HG03045 (cell line): ENCODE results near the gene USP30.

Experiments
- ATAC-seq: cut with Tn5 transposase; IDR thresholded peaks from one replicate; pipeline ENCODE4 v1.9.1; 2021; ENCODE audit warnings: mild to moderate bottlenecking, moderate library complexity; ENCODE audit not compliant: unreplicated experiment

Gene USP30

GRCh38 chr12:109093022-109093918 lies 40.9 kb downstream of the USP30 start, which contains the start of gene ALKBH2:
ALKBH2 (minus strand) TSS chr12:109093472; CDS start chr12:109092786, 686 bp downstream.
- peak; percentile 69 for ATAC-seq

DNA sequence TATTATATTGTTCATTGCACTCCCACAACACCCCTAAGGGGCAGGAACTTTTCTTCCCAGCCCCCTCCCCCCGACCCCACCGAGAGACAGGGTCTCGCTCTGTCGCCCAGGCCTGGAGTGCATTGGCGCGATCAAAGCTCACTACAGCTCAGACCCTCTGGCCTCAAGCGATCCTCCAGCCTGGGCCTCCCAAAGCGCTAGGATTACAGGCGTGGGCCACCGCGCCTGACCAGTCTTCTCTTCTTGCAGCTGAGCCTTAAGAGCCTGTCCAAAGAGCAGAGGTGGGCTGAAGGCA lies 44.7 kb downstream of the USP30 start:
- no peak for ATAC-seq

DNA sequence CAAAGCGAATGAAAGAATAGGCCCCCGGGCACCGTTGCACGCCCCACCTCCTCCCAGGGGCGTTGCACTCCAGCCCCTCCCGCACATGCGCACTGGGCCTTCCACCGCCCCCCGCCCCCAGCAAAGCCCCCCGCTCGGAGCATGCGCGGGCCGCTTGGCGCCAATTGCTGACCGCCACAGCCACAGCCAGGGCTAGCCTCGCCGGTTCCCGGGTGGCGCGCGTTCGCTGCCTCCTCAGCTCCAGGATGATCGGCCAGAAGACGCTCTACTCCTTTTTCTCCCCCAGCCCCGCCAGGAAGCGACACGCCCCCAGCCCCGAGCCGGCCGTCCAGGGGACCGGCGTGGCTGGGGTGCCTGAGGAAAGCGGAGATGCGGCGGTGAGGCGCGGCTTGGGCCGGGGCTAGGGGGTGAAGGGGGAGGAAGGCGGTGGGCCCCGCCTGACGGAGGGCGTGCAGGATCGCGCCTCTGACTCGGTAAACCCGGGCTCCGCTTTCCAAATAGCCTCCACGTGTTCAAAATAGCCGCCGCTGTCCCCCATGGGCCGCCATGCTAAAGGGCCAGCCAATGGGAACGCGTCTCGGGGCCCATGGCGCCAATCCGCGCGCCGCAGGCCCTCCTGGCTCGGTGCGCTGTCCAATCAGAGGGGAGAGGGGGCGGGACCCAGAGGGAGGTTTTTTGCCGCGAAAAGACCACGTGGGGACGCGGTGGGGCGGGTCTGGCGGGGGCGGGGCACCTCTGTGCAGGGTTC lies 45.2 kb downstream of the USP30 start, which contains the start of gene UNG:
UNG (plus strand) TSS at position 163 of the 748 bp plus-strand sequence; CDS start at position 246, 83 bp downstream.
- ATAC-seq, result peak; percentile 92

DNA sequence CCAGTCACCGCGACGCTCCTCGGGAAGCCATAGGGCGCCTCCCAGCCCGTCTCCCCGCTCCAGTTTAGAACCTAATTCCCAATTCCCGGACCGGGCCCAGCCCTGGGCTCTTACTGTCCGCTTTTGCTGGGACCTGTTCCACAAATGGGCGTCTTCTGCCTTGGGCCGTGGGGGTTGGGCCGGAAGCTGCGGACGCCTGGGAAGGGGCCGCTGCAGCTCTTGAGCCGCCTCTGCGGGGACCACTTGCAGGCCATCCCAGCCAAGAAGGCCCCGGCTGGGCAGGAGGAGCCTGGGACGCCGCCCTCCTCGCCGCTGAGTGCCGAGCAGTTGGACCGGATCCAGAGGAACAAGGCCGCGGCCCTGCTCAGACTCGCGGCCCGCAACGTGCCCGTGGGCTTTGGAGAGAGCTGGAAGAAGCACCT lies 45.8 kb downstream of the USP30 start:
- peak; percentile 30 for ATAC-seq

GRCh38 chr12:109098651-109099050 lies 46.3 kb downstream of the USP30 start:
- no peak for ATAC-seq

- ATAC-seq, result no peak
Observed at GRCh38 chr12:109099431-109100020, 47.1 kb downstream of the USP30 start.

DNA sequence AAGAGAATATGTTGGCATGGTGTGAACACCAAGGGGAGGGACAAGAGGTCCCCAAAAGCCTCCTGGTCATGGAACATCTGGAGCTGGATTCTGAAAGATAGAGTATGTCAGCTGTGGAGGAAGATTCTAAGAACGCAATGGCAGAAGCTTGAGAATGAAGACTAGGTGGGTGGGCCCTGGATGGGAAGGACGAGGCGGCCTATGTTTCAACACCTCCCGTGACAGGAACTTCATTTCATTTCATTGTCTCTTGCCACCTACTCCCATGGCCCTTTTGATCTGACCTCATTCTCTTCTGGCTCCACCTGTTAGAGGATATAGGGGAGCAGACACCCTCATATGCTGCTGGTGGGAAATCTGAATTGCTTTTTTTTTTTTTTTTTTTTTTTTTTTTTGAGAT lies 48.4 kb downstream of the USP30 start:
- ATAC-seq, result no peak

- no peak for ATAC-seq
Observed at GRCh38 chr12:109102491-109102890, 50.1 kb downstream of the USP30 start.

- no peak for ATAC-seq
Observed at GRCh38 chr12:109105176-109105575, 52.8 kb downstream of the USP30 start.

- no peak for ATAC-seq
Observed at GRCh38 chr12:109109746-109110350, 57.5 kb downstream of the USP30 start.

DNA sequence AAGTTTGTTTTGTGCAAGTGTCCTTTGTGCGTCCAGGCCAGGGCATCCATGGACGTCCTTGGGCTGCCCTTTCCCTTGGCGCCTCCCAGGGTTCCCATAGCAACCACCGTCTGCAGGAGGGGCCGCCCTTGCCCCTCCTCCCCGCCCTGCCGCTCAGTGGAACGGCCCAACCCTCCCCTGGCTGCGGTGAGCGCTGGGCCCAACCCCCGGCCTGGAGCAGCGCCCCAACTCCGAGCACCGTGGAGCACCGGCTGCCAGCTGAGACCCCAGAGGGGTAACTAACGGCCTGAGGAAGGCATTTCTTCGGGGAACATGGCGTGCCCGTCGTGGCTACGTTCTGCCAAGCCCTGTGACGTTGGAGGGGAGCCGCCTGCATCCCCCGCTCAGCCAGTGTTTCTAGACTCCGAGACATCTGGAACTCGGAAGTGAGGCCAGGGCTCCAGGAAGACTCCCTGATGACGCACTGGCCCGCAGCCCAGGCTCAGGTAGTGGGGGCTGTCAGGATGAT lies 58.7 kb downstream of the USP30 start:
- peak; percentile 84 for ATAC-seq

DNA sequence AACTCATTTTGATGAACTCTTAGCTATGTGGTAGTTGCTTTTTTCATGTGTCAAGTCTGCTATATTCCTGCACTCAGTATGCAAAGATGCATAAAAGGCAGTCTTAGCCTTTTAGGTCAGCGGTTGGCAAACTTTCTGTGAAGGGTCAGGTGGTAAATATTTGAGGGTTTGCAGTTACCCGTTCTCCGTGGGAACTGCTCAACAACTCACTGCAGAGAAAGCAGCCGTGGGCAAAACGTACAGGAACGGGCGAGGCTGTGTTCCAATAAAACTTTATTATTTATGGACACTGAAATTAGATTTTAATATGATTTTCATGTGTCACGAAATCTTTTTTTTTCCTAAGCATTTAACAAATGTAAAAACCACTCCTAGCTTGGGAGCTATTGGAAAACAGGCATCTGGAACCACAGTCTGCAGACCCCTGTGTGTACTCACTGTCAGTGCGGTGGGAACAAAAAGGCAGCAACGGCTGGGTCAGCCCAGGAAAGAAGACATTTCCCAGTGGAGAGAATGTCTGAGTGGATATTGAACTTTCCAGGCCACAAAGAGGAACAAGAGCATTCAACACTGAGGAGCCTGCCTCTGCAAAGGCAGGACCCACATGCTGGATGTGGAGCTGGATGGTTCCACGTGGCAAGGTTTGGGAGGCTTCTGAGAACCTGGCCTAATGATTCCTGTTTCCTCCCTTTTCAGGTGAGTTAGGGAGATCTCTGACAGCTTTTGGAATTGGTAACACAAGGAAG lies 60.5 kb downstream of the USP30 start:
- no peak for ATAC-seq

- no peak for ATAC-seq
Observed at GRCh38 chr12:109113661-109114321, 61.4 kb downstream of the USP30 start.

GRCh38 chr12:109114644-109115043 lies 62.3 kb downstream of the USP30 start:
- no peak for ATAC-seq

DNA sequence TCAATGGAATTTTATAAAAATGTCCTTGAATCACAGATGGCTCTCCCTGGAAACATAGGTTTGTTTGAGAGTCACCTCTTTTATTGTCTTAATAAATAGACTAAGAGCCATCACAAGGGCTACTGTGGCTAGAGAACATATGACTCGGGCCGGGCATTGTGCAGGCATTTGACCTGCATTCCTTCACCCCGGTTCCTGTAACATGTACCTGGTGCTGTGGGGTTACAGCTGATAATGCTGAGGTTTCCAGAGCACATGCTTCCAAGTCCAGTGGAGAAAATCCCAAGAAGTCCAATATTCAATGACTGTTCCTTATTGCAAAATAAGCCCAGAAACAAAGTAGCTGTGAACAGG lies 63.0 kb downstream of the USP30 start:
- ATAC-seq, result no peak

DNA sequence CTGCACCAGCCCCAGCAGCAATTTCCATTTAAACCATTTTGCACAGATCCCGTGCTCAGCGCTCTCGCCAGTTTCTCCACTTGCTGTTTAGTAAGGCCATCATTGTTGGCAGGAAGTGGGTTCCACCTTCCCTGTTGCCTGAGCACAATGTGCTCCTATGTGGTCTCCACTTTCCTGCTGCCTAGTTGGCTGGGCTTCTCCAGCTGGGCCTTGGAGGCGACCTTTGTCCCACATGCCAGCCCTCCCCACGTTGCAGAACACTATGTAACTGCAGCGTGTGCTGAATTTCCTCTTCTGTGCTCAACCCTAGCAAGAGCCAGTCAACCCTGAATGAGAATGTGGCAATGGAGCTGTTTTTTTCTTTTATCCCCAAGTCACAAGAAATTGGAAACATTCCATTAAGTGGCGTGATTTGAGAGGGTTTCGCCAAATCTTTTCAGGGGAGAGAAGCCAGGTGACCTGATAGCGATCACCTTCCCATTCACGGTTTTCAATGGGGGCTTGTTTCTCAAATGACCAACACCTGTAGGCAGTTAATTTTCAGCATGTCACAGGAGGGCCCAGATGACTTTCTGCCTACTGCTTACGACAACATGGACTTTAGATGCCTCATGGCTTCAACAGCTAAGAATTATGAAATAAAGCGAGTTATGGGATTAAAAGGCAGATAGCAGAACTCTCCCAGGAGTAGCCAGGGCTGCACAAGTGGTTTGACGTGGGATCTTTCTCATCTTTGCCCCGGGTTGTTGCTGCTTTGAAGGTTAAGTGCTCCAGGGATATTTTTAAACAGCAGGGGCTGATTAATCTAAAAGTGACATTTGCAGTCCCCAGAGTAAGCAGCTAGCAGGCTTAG lies 63.6 kb downstream of the USP30 start, which contains the start of gene ACACB:
ACACB (plus strand) TSS at position 830 of the 853 bp plus-strand sequence. CDS start 22,819 bp downstream, outside the sequence.
- ATAC-seq, result no peak

GRCh38 chr12:109116611-109116949 lies 64.2 kb downstream of the USP30 start:
- no peak for ATAC-seq

GRCh38 chr12:109120095-109120494 lies 67.7 kb downstream of the USP30 start:
- no peak for ATAC-seq

- no peak for ATAC-seq
Observed at GRCh38 chr12:109120557-109120956, 68.2 kb downstream of the USP30 start.
